ENCODE measurements around the gene TACSTD2. TPM values are rescaled to one million over a fixed set of nuclear protein-coding genes. Genes with fewer than 3 reads are reported as not detected.

TACSTD2 gene
- total and polyA plus RNA-seq, 2 of the 4 experiments (the other 2 are of a cell fraction): not detected

- H3K27ac ChIP-seq (ENCODE audit: insufficient read depth, low read length): no peak overlapping the region
- H4K8ac ChIP-seq (ENCODE audit: low read depth in 2 of 2, low read length in 2 of 2): no peak overlapping the region
- intact Hi-C loops (cut with micrococcal nuclease): no loop called here
- H3K18ac ChIP-seq (ENCODE audit: low read depth, low read length): no peak overlapping the region
- no peak overlapping the region for H2BK5ac ChIP-seq (ENCODE audit: low read depth, low read length, poor library complexity, severe bottlenecking)
- no peak for ATAC-seq (ENCODE audit: low read depth)
- H4K91ac ChIP-seq (ENCODE audit: insufficient read depth, low read depth, low read length): no peak overlapping the region
- H3K79me1 ChIP-seq (ENCODE audit: low read depth in 1 of 2, low read length in 2 of 2): no peaks in the 10 kb centered on the region
- no peak overlapping the region for H2BK15ac ChIP-seq (ENCODE audit: low read depth, low read length)
- dilution Hi-C loops (cut with HindIII; ENCODE audit: low sequenced_read_pairs, unreplicated experiment): no loop called here
- H4K5ac ChIP-seq (ENCODE audit: low read depth, low read length): no peak overlapping the region
- H3K23ac ChIP-seq (ENCODE audit: low read depth, low read length): no peak overlapping the region
- H3K4me1 ChIP-seq (ENCODE audit: control insufficient read depth, insufficient read depth, low read length): no peaks in the 10 kb centered on the region
- H3K9me3 ChIP-seq (ENCODE audit: control insufficient read depth, insufficient read depth, low read length): peaks cover 2% of the 10 kb centered on the region; the same call in 1 of the 2 replicates
- TF ChIP-seq POLR2A (IDR thresholded peaks at IDR 0.05; ENCODE audit: low read depth, low read length) (no peak), NFE2L2 (IDR thresholded peaks at IDR 0.05; ENCODE audit: low read depth, low read length) (no peak), FOS (IDR thresholded peaks at IDR 0.05; ENCODE audit: low read depth, low read length) (no peak), CHD1 (IDR thresholded peaks at IDR 0.05; ENCODE audit: low read depth, low read length) (no peak), RAD21 (IDR thresholded peaks at IDR 0.05; ENCODE audit: low read length) (no peak), MAFK (IDR thresholded peaks at IDR 0.05; ENCODE audit: low read depth, low read length) (no peak)
- no peaks in the 10 kb centered on the region for H3K9me1 ChIP-seq (ENCODE audit: insufficient read depth, low read length)
- no peak for DNase-seq
- 61% methylated on average over 3 of the region's 6 CpGs; no CpG with 5 or more reads in 1 of the 2 experiments for WGBS, 2 experiments (ENCODE audit: extremely low coverage in 2 of 2, insufficient read length in 1 of 2)
- CTCF ChIA-PET: interaction anchor here (1.1 to 1.3 kb wide), 2 partner anchors 8 to 90 kb away, joined by 4 read pairs; no protein-coding TSS in a partner anchor
- no TSS peak for BruUV-seq (replicated peaks)
- H2AFZ ChIP-seq (replicated peaks; ENCODE audit: low read length, poor library complexity): no peak overlapping the region
- no peak overlapping the region for H3K4ac ChIP-seq (ENCODE audit: low read depth, low read length)
- no peaks in the 10 kb centered on the region for H4K20me1 ChIP-seq (ENCODE audit: insufficient read depth, low read length)
- H2BK20ac ChIP-seq (ENCODE audit: low read depth, low read length): no peak overlapping the region
- no peak overlapping the region for H3K4me3 ChIP-seq (ENCODE audit: insufficient read depth, low read depth, low read length)
- no peak overlapping the region for H3K9ac ChIP-seq (ENCODE audit: low read depth, low read length)
- H2AK9ac ChIP-seq (replicated peaks; ENCODE audit: low read depth, low read length, poor library complexity): no peak overlapping the region
- H3K36me3 ChIP-seq (ENCODE audit: control insufficient read depth, insufficient read depth, low read length): no peaks in the 10 kb centered on the region
- H3K4me2 ChIP-seq (ENCODE audit: low read depth, low read length): no peak overlapping the region
- in situ Hi-C loops (cut with MboI; ENCODE audit: low sequenced_read_pairs): no loop called here
- H2BK120ac ChIP-seq (ENCODE audit: low read depth, low read length): no peak overlapping the region
- H3K56ac ChIP-seq (ENCODE audit: extremely low read depth, insufficient read depth, low read length): no peak overlapping the region
- H3K27me3 ChIP-seq (ENCODE audit: control insufficient read depth, insufficient read depth, low read length): peaks cover 11% of the 10 kb centered on the region
- no peak overlapping the region for H3K14ac ChIP-seq (replicated peaks; ENCODE audit: low read depth, low read length)
- H2AK5ac ChIP-seq (ENCODE audit: low read depth, low read length): no peak overlapping the region
- POLR2A ChIA-PET (ENCODE audit: unreplicated experiment): no interaction called here
Observed at GRCh38 chr1:58561633-58562032, 15.4 kb downstream of the TACSTD2 start.

All from IMR-90 (cell line).